ENCODE data around the gene RNF217. TPM values are rescaled to one million over a fixed set of nuclear protein-coding genes. Genes with fewer than 3 reads are reported as not detected.

RNF217 gene
- total and polyA plus RNA-seq, 2 of the 13 experiments (the other 11 are each of a cell fraction or from before 2014, with no cell fraction given): 2.2 to 2.4 TPM

DNA sequence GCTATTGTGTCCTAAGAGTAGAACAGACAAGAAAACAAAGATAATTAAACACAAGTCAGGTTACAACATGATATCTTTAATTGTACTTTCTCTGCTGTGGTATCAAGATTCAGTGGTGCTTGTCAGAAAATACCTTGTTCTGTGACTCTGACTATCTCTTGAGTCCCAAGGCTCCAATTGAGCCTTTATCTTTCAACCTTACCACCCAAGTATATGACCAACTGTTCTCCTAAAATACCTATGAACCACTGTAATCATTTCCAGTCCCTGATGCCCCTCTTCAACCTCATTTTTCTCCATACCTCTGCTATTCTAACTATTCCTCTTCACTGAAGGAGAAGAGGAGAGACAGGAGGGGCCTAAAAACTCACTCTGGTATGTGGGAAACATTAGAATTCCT, 124.5 kb downstream of the RNF217 start:
- BruUV-seq (replicated peaks): no TSS peak
- no peaks in the 10 kb centered on the region for H3K4me1 ChIP-seq (ENCODE audit: insufficient read depth, low read length)
- no peak overlapping the region for H3K4me2 ChIP-seq (ENCODE audit: low read depth, low read length)
- no peak for DNase-seq (ENCODE audit: low spot score)
- intact Hi-C loops (cut with micrococcal nuclease; ENCODE audit: unreplicated experiment): loop anchor here (2.0 to 10.0 kb wide), 2 partner anchors 44 to 122 kb away; partner anchors contain the start of gene RNF217
- no peaks in the 10 kb centered on the region for H3K9me3 ChIP-seq (ENCODE audit: low read length)
- H3K27ac ChIP-seq (ENCODE audit: extremely low read length, insufficient read depth, low read length): no peak overlapping the region
- no peak for TF ChIP-seq MLX (CRISPR knock-in tag; IDR thresholded peaks at IDR 0.05)
- TF ChIP-seq, protein P1, sequence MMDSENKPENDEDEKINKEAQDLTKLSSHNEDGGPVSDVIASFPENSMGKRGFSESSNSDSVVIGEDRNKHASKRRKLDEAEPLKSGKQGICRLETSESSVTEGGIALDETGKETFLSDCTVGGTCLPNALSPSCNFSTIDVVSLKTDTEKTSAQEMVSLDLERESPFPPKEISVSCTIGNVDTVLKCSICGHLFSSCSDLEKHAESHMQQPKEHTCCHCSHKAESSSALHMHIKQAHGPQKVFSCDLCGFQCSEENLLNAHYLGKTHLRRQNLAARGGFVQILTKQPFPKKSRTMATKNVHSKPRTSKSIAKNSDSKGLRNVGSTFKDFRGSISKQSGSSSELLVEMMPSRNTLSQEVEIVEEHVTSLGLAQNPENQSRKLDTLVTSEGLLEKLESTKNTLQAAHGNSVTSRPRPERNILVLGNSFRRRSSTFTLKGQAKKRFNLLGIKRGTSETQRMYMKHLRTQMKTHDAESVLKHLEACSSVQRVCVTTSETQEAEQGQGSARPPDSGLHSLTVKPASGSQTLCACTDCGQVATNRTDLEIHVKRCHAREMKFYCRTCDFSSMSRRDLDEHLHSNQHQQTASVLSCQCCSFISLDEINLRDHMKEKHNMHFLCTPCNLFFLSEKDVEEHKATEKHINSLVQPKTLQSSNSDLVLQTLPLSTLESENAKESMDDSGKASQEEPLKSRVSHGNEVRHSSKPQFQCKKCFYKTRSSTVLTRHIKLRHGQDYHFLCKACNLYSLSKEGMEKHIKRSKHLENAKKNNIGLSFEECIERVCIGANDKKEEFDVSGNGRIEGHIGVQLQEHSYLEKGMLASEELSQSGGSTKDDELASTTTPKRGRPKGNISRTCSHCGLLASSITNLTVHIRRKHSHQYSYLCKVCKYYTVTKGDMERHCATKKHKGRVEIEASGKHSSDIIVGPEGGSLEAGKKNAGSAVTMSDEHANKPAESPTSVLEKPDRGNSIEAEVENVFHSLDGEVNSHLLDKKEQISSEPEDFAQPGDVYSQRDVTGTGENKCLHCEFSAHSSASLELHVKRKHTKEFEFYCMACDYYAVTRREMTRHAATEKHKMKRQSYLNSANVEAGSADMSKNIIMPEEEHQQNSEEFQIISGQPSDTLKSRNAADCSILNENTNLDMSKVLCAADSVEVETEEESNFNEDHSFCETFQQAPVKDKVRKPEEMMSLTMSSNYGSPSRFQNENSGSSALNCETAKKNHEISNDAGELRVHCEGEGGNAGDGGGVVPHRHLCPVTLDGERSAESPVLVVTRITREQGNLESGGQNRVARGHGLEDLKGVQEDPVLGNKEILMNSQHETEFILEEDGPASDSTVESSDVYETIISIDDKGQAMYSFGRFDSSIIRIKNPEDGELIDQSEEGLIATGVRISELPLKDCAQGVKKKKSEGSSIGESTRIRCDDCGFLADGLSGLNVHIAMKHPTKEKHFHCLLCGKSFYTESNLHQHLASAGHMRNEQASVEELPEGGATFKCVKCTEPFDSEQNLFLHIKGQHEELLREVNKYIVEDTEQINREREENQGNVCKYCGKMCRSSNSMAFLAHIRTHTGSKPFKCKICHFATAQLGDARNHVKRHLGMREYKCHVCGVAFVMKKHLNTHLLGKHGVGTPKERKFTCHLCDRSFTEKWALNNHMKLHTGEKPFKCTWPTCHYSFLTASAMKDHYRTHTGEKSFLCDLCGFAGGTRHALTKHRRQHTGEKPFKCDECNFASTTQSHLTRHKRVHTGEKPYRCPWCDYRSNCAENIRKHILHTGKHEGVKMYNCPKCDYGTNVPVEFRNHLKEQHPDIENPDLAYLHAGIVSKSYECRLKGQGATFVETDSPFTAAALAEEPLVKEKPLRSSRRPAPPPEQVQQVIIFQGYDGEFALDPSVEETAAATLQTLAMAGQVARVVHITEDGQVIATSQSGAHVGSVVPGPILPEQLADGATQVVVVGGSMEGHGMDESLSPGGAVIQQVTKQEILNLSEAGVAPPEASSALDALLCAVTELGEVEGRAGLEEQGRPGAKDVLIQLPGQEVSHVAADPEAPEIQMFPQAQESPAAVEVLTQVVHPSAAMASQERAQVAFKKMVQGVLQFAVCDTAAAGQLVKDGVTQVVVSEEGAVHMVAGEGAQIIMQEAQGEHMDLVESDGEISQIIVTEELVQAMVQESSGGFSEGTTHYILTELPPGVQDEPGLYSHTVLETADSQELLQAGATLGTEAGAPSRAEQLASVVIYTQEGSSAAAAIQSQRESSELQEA (CRISPR knock-in tag; IDR thresholded peaks at IDR 0.05; ENCODE audit: not compliant biosample characterization): no peak
- no peak for TF ChIP-seq TEF (CRISPR knock-in tag; IDR thresholded peaks at IDR 0.05)
- no peak for TF ChIP-seq NCOR1 (IDR thresholded peaks at IDR 0.05; ENCODE audit: borderline replicate concordance, low read length)
- TF ChIP-seq FOXC1 (CRISPR knock-in tag; IDR thresholded peaks at IDR 0.05; ENCODE audit: borderline replicate concordance): no peak
- TF ChIP-seq IRF1 (CRISPR knock-in tag; IDR thresholded peaks at IDR 0.05; ENCODE audit: low read depth): no peak
- TF ChIP-seq NFKBIZ (CRISPR knock-in tag; IDR thresholded peaks at IDR 0.05): no peak
- no peaks in the 10 kb centered on the region for H3K27me3 ChIP-seq (ENCODE audit: control insufficient read depth in 1 of 2, insufficient read depth in 2 of 2, low read length in 2 of 2)
- H3K4me3 ChIP-seq (replicated peaks in 1 of 3; ENCODE audit: insufficient read depth in 1 of 3, low read depth in 2 of 3, low read length in 3 of 3): no peak overlapping the region
- no peak for ATAC-seq
- ChIA-PET CTCF (ENCODE audit: low intra/inter-chr PET ratio, low total read pairs) (no interaction called here), POLR2A (no interaction called here)
- H4K20me1 ChIP-seq (ENCODE audit: insufficient read depth, low read length): no peaks in the 10 kb centered on the region
- in situ Hi-C loops (cut with HindIII; ENCODE audit: extremely low pct_ligation_motif_present, low pct_unique_long_range_greater_than_20kb): no loop called here
- no peak for FAIRE-seq
- no peak overlapping the region for H2AFZ ChIP-seq (ENCODE audit: low read length)
- H3K36me3 ChIP-seq (replicated peaks in 1 of 2; ENCODE audit: control insufficient read depth in 1 of 2, insufficient read depth in 2 of 2, low read length in 2 of 2): no peaks in the 10 kb centered on the region
- H3K9ac ChIP-seq (ENCODE audit: insufficient read depth, low read depth, low read length): no peak overlapping the region
- H3K79me2 ChIP-seq (ENCODE audit: insufficient read depth, low read length): no peaks in the 10 kb centered on the region

All from HepG2 (cell line).